GM20431 (cell line): ENCODE results near the gene S100A13.

Experiments
- in situ Hi-C: fragments of 300-500 bp; cut with MseI, MboI; formaldehyde crosslinking; loops from one replicate; pipeline ENCODE4 v1.15.0; 2020; ENCODE audit warnings: low sequenced_read_pairs; ENCODE audit not compliant: unreplicated experiment

The S100A13 gene

DNA sequence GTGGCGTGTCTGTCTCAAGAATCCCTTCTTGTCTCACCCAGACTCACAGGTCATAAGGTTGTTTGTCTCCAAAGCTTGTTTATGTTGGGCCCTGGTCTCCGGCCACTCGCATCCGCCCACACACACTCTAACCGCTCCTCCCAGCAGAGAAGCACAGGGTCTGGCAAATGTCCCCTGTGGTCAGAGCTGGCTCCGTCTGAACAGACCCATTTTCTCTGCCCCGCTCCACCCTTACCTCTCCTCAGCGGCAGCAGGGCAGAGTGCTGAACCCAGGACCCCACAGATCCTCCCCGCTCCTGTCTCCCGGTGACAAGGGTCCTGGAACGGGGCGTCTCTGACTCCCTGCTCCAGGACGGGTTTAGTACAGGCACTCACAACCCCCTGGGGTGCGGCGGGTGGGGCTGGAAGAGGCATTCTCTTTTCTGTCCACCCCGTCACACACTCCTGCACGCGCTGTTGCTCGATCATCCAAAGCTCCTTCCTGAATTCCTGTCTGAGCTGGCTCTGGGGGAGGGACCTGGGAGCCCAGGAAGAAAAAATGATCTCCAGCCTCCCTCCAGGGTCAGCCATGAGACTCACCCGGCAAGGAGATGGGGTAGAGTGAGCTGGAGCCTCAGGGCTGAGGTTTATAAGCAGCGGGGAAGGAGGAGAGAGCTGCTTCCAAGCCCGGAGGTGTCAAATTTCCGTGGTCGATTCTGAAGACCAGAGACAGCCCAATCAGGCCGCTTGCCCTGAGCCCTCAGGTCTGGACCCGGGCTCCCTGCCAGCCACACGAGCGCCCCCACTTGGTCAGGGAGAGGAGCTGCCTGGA lies at the start of gene S100A13:
Gene S100A13 (minus strand): TSS at position 602 of the 811 bp plus-strand sequence. CDS start 1,033 bp downstream, outside the sequence.
- in situ Hi-C loops: no loop called here

DNA sequence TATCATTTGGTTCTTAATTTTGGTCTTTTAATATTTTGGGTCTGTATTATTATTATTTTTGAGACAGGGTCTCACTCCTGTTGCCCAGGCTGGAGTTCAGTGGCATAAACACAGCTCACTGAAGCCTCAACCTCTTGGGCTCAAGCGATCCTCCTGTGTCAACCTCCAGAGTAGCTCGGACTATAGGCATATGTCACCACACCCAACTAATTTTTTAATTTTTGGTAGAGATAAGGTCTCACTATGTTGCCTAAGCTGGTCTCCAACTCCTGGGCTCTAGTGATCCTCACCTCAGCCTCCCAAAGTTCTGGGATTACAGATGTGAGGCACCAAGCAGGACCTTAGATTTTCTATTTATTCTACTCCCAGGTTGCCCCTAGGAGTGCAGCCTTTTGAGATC lies 46.2 kb upstream of the S100A13 start:
- in situ Hi-C loops: loop anchor here (10.0 to 25.0 kb wide), 2 partner anchors 71 to 314 kb away; partner anchors contain the start of genes JTB, RAB13 and RPS27

DNA sequence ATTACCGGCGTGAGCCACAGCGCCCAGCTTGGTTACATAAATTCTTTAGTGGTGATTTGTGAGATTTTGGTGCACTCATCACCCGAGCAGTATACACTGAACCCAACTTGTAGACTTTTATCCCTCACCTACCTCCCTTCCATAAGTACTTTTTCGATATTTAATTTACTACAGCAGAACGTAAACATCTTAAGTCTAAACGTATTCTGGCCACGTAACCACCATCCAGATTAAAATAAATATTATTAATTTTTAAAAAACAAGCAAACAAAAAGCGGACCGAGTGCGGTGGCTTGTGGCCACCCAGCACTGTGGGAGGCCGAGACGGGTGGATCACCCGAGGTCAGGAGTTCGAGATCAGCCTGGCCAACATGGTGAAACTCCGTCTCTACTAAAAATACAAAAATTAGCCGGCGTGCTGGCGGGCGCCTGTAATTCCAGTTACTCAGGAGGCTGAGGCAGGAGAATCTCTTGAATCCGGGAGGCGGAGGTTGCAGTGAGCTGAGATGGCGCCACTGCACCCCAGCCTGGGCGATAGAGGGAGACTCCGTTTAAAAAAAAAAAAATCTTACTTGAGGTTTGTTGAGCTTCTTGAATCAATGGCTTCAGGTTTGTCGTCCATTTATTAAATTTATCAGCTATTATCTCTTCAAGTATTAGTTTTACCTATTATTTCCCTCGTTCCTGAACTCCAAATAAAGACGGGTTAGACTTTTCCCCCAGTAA lies 44.5 kb upstream of the S100A13 start:
- in situ Hi-C loops: loop anchor here (10.0 to 25.0 kb wide), 2 partner anchors 73 to 316 kb away; partner anchors contain the start of genes JTB, RAB13 and RPS27

DNA sequence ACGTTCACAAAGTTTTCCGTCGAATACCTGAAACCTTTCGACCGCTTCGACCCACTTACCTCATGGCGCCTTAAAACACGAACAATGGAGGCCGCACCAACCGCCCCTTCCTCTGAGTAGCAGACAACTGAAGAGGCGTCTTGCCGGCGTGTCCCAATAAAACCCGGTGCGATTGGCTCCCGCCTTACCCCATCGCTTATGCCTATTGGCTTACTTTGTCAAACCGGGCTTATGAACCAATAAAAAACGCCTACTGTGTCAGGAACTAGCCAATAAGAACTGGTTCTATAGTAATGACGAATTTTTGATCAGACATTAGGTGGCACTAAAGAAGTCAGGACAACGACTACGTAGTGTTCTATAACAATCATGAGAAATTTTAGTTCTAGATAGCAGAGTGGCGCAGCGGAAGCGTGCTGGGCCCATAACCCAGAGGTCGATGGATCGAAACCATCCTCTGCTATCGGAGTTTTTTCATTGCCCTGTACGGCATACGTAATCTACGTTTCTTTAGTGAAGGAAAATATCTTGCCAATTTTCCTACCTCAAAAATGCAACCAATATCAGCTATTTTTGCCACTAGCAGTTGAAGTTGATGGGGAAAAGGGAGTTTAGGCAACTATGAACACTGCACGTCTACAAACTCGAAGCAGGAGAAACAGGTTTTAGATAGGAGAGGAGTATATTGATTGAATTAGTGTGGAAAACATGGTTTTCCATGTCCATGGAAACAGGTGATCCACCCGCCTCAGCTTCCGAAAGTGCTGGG lies 43.7 kb upstream of the S100A13 start, which contains the start of gene ILF2:
Gene ILF2 (minus strand): TSS at position 135 of the 769 bp plus-strand sequence. CDS start 71 bp downstream, at position 64.
- in situ Hi-C loops: loop anchor here (10.0 to 25.0 kb wide), 2 partner anchors 74 to 316 kb away; partner anchors contain the start of genes JTB, RAB13 and RPS27

DNA sequence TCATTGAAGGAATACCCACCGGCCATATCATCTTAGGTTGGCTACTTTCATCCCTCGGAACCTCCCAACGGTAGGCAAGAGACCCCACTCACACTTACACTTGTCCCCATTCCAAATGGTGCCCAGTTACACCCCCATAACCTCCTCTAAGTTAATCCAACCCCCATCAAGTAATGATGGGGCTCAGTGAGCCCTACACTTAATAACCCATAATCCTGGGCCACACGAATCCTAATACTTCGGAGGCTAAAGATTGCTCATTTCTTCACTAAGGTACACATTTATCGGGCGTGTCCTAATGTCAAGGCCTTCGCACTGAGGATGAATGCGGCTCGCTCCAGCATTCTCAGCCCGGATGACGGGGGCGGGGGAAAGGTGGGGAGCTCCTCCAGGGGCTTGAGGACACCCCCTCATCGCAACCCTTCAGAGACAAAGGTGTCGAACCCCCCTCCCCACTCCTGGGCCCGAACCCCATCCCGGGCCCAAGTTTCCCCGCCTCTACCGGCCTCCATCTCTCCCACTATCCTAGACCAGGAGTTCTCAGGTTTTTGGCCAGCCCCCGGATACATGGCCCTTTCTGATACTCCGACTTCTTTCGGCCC lies 43.1 kb upstream of the S100A13 start:
- in situ Hi-C loops: loop anchor here (10.0 to 25.0 kb wide), 2 partner anchors 74 to 317 kb away; partner anchors contain the start of genes JTB, RAB13 and RPS27

DNA sequence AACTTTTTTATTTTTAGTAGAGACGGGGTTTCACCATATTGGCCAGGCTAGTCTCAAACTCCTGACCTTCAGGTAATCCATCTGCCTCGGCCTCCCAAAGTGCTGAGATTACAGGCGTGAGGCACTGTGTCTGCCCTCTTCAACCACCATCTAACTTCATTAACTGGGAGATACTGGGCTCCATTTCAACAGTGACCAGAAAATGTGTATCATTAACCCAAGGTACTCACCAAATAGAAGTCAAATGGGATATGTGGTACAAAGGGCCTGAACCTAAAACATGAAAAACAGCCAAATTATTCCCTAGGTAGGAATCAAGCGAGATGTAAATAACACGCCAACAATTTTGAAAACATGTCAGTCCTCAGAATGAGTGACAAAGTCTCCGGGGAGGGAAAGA lies 42.3 kb upstream of the S100A13 start:
- in situ Hi-C loops: loop anchor here (10.0 to 25.0 kb wide), 2 partner anchors 75 to 318 kb away; partner anchors contain the start of genes JTB, RAB13 and RPS27

DNA sequence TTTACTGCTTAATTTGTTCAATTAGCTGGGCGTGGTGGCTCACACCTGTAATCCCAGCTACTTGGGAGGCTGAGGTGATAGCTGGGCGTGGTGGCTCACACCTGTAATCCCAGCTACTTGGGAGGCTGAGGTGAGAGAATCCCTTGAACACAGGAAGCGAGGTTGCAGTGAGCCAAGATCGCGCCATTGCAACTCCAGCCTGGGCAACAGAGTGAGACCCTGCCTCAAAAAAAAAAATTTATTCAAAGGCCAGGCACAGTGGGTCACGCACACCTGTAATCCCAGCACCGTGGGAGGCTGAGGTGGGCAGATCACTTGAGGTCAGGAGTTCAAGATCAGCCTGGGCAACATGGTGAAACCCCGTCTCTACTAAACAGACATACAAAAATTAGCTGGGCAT lies 41.4 kb upstream of the S100A13 start:
- in situ Hi-C loops: loop anchor here (25.0 kb wide), 1 partner anchor 319 kb away; the partner anchor contains the start of genes JTB, RAB13 and RPS27

DNA sequence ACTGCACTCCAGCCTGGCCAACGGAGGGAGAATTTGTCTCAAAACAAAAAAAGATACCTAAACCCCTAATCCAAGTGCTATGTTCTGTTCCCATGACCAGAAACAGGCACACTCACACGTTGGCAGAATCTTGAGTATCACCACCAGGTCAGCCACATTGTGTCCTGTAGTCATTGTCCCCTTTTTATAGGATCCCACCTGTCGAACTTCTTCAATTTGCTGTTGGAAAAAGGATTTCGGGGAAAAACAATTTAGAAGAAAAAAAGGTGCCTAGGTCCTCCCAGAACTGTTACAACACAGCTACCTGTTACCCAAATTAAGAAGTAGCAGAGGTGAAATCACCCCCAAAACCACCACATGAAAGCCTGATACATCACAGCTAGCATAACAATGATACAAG lies 40.1 kb upstream of the S100A13 start:
- in situ Hi-C loops: loop anchor here (25.0 kb wide), 1 partner anchor 320 kb away; the partner anchor contains the start of genes JTB, RAB13 and RPS27

DNA sequence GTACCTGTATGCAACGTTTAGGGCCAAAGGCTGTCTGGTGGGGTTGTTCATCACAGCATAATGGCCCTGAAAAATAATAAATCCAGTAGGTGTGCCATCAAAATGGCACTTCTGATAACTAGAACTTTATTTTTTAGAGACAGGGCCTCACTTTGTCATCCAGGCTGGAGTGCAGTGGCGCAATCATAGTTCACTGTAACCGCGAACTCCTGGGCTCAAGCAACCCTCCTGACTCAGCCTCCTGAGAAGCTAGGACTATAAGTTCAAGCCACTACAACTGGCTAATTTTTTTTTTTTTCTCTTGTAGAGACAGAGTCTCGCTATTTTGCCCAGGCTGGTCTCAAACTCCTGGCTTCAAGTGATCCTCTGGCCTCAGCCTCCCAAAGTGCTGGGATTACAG lies 35.9 kb upstream of the S100A13 start:
- in situ Hi-C loops: loop anchor here (25.0 kb wide), 1 partner anchor 324 kb away; the partner anchor contains the start of genes JTB, RAB13 and RPS27

DNA sequence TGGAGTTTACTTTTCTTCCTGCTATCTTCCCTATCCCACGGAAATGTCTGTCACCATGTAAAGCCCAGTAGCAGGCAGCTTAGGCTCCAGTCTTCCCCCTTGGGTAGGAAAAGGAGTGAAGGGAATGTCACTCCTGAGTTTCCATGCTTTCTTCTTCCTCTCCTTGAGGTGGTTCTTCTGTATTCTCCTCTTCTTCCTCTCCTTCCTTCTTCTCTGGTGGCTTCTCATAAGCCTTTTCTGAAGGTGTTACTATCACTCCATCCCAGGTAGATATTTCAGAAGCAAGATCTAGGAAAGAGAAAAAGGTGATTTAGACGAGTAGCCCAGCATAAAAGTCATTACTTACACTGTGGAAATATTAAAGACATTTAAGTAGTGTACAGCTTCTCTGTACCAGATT lies 35.0 kb upstream of the S100A13 start:
- in situ Hi-C loops: loop anchor here (25.0 kb wide), 1 partner anchor 325 kb away; the partner anchor contains the start of genes JTB, RAB13 and RPS27

DNA sequence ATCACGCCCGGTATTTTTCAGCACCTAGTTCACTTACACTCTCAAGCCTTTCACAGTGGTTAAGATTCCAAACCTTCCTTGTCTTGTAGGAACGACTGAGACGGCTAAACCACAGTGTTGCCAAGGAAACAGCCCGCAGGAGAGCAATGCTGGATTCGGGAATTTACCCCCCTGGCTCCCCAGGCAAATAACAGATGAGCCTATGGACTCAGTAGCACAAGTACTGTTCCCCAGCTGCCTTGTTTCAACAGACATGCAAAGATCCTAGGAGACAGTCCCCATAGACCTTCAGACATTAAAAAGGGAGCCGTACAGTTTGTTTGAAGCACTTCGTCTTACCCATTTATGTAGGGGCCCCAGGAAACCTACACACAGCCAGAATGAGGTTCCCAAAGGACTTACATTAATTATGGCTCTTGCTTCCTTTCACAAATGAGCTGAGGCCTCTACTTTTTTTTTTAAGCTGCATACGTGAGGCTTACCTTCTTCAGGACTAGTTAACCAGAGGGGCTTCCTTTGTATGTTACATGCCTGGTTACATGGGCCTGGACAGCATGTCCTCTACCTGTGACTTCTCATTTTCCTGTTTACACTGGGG lies 33.9 kb upstream of the S100A13 start:
- in situ Hi-C loops: loop anchor here (25.0 kb wide), 1 partner anchor 326 kb away; the partner anchor contains the start of genes JTB, RAB13 and RPS27

DNA sequence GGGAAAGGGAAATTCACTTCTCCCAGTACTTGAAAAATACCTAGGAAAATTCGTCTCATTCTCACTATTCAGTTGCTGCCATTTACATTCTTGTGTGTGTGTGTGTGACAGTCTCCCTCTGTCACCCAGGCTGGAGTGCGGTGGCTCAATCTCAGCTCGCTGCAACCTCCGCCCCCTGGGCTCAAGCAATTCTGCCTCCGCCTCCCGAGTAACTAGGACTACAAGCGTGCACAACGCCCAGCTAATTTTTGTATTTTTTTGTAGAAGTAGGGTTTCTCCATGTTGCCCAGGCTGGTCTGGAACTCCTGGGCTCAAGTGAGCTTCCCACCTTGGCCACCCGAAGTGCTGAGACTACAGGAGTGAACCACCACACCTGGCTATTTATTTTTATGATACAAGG lies 32.4 kb upstream of the S100A13 start:
- in situ Hi-C loops: loop anchor here (25.0 kb wide), 1 partner anchor 328 kb away; the partner anchor contains the start of genes JTB, RAB13 and RPS27

DNA sequence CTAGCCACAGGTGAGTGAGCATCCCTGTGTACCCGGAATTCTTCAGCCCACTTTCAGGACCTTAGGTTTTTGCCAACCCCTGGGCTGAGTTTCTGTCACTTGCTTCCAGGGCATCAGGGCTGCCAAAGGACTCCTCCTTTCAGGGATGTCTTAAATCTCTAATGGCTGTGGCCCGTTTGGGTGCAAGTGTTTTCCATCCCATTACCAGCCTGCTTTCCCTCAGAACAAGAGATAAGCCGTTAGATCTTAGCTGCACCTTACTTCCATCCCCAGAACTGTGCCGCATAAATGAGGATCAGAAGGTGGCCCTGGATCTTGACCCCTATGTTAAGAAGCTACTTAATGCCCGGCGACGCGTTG lies 31.9 kb upstream of the S100A13 start:
- in situ Hi-C loops: loop anchor here (25.0 kb wide), 1 partner anchor 328 kb away; the partner anchor contains the start of genes JTB, RAB13 and RPS27

DNA sequence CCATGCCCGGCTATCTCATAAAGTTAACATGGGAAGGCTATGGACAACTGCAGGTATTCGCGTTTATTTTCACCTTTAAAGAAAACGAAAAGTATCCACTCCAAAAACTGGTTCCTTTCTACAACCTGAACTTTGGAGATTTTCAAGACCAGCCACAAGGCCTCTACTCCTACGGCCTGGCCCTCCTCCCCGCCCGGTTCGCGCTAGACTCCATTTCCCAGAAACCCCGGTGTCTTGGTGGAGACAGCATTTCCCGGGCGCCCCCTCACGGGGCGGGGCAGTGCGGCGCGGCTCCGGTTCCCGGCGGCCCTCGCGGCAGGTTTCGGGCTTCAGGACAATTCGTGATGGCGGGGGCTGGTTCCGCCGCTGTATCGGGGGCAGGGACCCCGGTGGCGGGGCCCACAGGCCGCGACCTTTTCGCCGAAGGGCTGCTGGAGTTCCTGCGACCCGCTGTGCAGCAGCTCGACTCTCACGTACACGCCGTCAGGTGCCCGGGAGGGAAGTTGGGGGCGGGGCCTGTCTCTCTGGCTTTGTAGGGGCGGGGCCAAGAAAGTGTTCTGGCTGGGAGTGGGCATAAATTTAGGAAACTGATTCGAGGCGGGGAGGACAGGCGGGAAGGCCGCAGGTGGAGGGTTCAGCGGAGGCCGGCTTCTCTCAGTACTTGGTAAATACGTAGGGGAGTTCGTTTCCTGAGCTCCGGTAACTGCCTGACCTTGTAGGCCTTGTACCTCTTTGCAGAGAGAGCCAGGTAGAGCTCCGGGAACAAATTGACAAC lies 31.3 kb upstream of the S100A13 start, which contains the start of gene SNAPIN:
Gene SNAPIN (plus strand): TSS at position 304 of the 775 bp plus-strand sequence. CDS start 41 bp downstream, at position 345.
- in situ Hi-C loops: loop anchor here (25.0 kb wide), 1 partner anchor 329 kb away; the partner anchor contains the start of genes JTB, RAB13 and RPS27

DNA sequence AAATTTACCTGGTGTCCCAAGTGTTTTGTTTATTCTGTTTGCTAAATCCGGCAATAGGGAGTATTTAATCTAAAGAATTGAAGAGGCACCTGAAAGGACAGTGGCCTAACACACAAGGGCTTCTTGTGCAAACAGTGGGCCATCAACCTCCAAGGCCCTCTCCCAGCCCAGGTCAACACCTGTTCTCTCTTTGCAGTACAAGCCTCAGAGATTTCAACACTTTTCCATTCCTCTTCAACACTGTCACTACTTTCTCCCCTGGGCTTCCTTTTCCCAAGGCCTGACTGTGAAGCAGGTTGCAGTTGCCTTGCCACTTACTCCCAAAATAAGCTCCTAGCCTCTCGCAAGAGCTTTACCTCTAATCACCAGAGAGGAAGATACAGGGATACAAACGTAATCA lies 28.0 kb upstream of the S100A13 start:
- in situ Hi-C loops: loop anchor here (25.0 kb wide), 1 partner anchor 332 kb away; the partner anchor contains the start of genes JTB, RAB13 and RPS27

DNA sequence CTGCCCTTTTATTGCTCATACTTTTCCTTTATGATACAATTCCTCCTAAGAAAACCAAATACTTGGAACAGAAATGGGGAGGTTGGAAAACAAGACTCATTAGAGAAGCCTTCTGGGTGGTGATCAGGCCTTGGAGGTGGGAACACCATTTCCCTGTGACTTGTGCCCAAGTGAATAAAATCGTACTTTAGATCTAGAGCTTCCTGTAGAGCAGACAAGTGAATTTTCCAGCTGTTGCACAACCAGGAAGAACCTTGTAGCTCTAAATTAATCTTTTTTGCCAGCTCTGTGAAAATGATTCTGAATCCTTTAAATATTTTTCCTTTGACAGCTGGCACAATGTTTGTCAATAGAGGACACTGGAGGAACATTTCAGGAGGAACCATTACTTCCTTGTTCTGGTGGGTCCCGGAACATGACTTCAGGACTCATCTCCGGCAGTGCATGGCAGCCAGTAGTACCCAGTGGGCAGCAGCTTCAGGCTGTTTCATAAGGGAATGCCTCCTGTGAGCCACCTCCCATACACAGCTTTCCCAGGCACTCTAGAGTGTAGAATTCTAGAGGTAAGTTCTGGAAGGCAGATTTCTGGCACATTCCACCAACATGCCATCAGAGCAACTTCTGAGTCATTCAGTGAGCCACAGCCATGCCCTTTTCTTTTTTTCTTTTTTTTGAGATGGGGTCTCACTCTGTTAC lies 25.6 kb upstream of the S100A13 start:
- in situ Hi-C loops: loop anchor here (25.0 kb wide), 1 partner anchor 334 kb away; the partner anchor contains the start of genes JTB, RAB13 and RPS27

DNA sequence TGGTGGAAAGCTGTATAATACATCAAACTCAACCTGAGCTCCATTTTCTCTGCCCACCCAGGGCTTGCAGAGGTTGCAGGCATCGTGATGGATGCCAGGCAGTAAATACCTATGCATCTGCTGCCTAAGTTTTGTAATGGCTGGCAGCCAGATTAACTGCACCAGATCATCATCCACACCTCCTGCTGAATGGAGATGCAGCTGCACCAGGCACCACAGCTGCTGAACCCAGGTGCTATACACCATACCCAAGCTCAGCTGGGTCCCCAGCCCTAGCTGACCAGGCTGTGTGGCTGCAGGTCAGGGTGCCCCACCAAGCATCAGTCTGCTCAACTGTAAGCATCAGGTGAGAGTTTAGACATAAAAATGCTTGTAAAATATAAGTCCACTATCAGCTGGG lies 24.5 kb upstream of the S100A13 start:
- in situ Hi-C loops: loop anchor here (25.0 kb wide), 1 partner anchor 336 kb away; the partner anchor contains the start of genes JTB, RAB13 and RPS27
